Ectodermal cell (in vitro differentiated cells): ENCODE data around the gene NAGS.
"Not testable (repeated sequence)": the region's sequence is repeated elsewhere in the genome, so short reads cannot be mapped to it uniquely, and the experiment has no call there.

Source experiments
- H3K27ac ChIP-seq: 2 replicates; pipeline ENCODE4 v1.7.0; 2013; ENCODE audit warnings: mild to moderate bottlenecking, low read depth, low read length; ENCODE audit not compliant: insufficient read depth, poor library complexity, severe bottlenecking
- H3K27me3 ChIP-seq: 2 replicates; pipeline ENCODE4 v1.7.0; 2013; ENCODE audit warnings: mild to moderate bottlenecking, low read length; ENCODE audit not compliant: insufficient read depth, control insufficient read depth, poor library complexity, severe bottlenecking
- H3K36me3 ChIP-seq: one replicate; pipeline ENCODE4 v1.7.0; 2013; ENCODE audit warnings: low read length; ENCODE audit not compliant: control insufficient read depth, insufficient read depth
- H3K4me1 ChIP-seq: one replicate; pipeline ENCODE4 v1.7.0; 2013; ENCODE audit warnings: low read length; ENCODE audit not compliant: control insufficient read depth, insufficient read depth
- H3K4me3 ChIP-seq: 2 replicates; pipeline ENCODE4 v1.7.0; 2013; ENCODE audit warnings: low read depth, low read length, control low read depth; ENCODE audit not compliant: insufficient read depth
- H3K9me3 ChIP-seq: 2 replicates; pipeline ENCODE4 v1.7.0; 2013; ENCODE audit warnings: mild to moderate bottlenecking, low read length, moderate library complexity; ENCODE audit not compliant: control insufficient read depth
- WGBS, 2 experiments: methylation state at CpG; one replicate each; pipeline ENCODE4 v1.1.7; 2013; ENCODE audit warnings: missing lambda C conversion rate in 2 of 2; 5-methylcytosine and 5-hydroxymethylcytosine counted together

The NAGS gene

GRCh38 chr17:44038604-44039011 is 34.2 kb downstream of the NAGS start:
- Histone ChIP-seq H3K27me3 (no peaks in the 10 kb centered on the region), H3K4me3 (no peak overlapping the region), H3K36me3 (peaks cover 38% of the 10 kb centered on the region), H3K27ac (no peak overlapping the region), H3K9me3 (no peaks in the 10 kb centered on the region), H3K4me1 (no peaks in the 10 kb centered on the region)
- WGBS, 2 experiments: 97% methylated on average over 3 of the region's 3 CpGs

- Histone ChIP-seq H3K36me3 (peaks cover 30% of the 10 kb centered on the region), H3K27me3 (no peaks in the 10 kb centered on the region), H3K4me3 (no peak overlapping the region), H3K9me3 (no peaks in the 10 kb centered on the region), H3K4me1 (no peaks in the 10 kb centered on the region), H3K27ac (no peak overlapping the region)
- WGBS, 2 experiments: 94 to 95% methylated on average over 6 of the region's 6 CpGs
These were observed 35.6 kb downstream of the NAGS start for GRCh38 chr17:44039829-44040635.

- WGBS, 2 experiments: 90 to 95% methylated on average over 4 of the region's 4 CpGs
- H3K27me3 ChIP-seq: no peaks in the 10 kb centered on the region
- no peaks in the 10 kb centered on the region for H3K4me1 ChIP-seq
- peaks cover 25% of the 10 kb centered on the region for H3K36me3 ChIP-seq
- no peak overlapping the region for H3K4me3 ChIP-seq
- no peaks in the 10 kb centered on the region for H3K9me3 ChIP-seq
- H3K27ac ChIP-seq: no peak overlapping the region
These were observed 38.9 kb downstream of the NAGS start for GRCh38 chr17:44043272-44043696.

- 100% methylated on average over 1 of the region's 1 CpG for WGBS, 2 experiments
- Histone ChIP-seq H3K27ac (no peak overlapping the region), H3K4me3 (no peak overlapping the region), H3K4me1 (no peaks in the 10 kb centered on the region), H3K9me3 (no peaks in the 10 kb centered on the region), H3K27me3 (no peaks in the 10 kb centered on the region), H3K36me3 (peaks cover 19% of the 10 kb centered on the region)
These were observed 39.6 kb downstream of the NAGS start for GRCh38 chr17:44044071-44044470.

GRCh38 chr17:44045486-44045885 is 41.1 kb downstream of the NAGS start:
- Histone ChIP-seq H3K27ac (no peak overlapping the region), H3K36me3 (peaks cover 19% of the 10 kb centered on the region), H3K27me3 (no peaks in the 10 kb centered on the region), H3K4me3 (no peak overlapping the region), H3K4me1 (no peaks in the 10 kb centered on the region), H3K9me3 (no peaks in the 10 kb centered on the region)
- WGBS, 2 experiments: 90 to 98% methylated on average over 4 of the region's 4 CpGs

- WGBS, 2 experiments: 90 to 95% methylated on average over 7 of the region's 7 CpGs
- H3K27me3 ChIP-seq, H3K27ac ChIP-seq, H3K4me1 ChIP-seq, H3K9me3 ChIP-seq, H3K4me3 ChIP-seq: not testable (repeated sequence)
- H3K36me3 ChIP-seq: peaks cover 32% of the 10 kb centered on the region
These were observed 42.5 kb downstream of the NAGS start for GRCh38 chr17:44046893-44047292.

- Histone ChIP-seq H3K4me1 (no peaks in the 10 kb centered on the region), H3K4me3 (no peak overlapping the region), H3K9me3 (no peaks in the 10 kb centered on the region), H3K27me3 (no peaks in the 10 kb centered on the region), H3K36me3 (peaks cover 47% of the 10 kb centered on the region), H3K27ac (no peak overlapping the region)
- 96% methylated on average over 9 of the region's 9 CpGs for WGBS, 2 experiments
These were observed 45.1 kb downstream of the NAGS start for GRCh38 chr17:44049294-44050060.

- Histone ChIP-seq H3K4me1 (no peaks in the 10 kb centered on the region), H3K9me3 (no peaks in the 10 kb centered on the region), H3K4me3 (no peak overlapping the region), H3K36me3 (peaks cover 41% of the 10 kb centered on the region), H3K27ac (no peak overlapping the region), H3K27me3 (no peaks in the 10 kb centered on the region)
- WGBS, 2 experiments: 93 to 97% methylated on average over 3 of the region's 3 CpGs
These were observed 48.9 kb downstream of the NAGS start for GRCh38 chr17:44053125-44053872.
